SK-N-SH (cell line): ENCODE results near the gene RASGEF1B. TPM values are rescaled to one million over a fixed set of nuclear protein-coding genes. Genes with fewer than 3 reads are reported as not detected.

Source experiments
- CTCF ChIA-PET: fragments of 300-600, 350-600 bp; formaldehyde crosslinking; extraction: SDS; loops from one replicate; lab custom pipeline; 2021; lab: Yijun Ruan, JAX
- POLR2A ChIA-PET: fragments of 350-600 bp; sonication (Branson Sonifier 250); formaldehyde crosslinking; extraction: SDS; loops from one replicate; lab custom pipeline; 2020; ENCODE audit warnings: antibody characterized with exemption, inconsistent platforms; lab: Yijun Ruan, JAX
- DNase-seq: peaks from one replicate; pipeline ENCODE4 v3.0.0; 2012
- H2AFZ ChIP-seq: fragments of 200-600 bp; sonication (generic); 2 replicates; pipeline ENCODE4 v1.8.1; 2016; ENCODE audit warnings: antibody characterized with exemption, mild to moderate bottlenecking, low read depth
- H3F3A ChIP-seq: fragments of 200-600 bp; sonication (generic); replicated peaks from 2 replicates; pipeline ENCODE3; 2016; ENCODE audit warnings: antibody characterized with exemption, mild to moderate bottlenecking; ENCODE audit not compliant: insufficient read depth
- H3K27ac ChIP-seq, 2 experiments: fragments of 200-500 bp in 1 of 2; fragments of 200-600 bp in 1 of 2; sonication (Bioruptor generic) in 1 of 2; sonication (generic), shearing (Covaris generic) in 1 of 2; 2 replicates each; pipeline versions ENCODE4 v1.5.1 to v1.6.1; 2014 to 2016; ENCODE audit warnings: low read depth in 2 of 2, inconsistent platforms in 1 of 2, low read length in 1 of 2, mild to moderate bottlenecking in 1 of 2, mixed read lengths in 1 of 2
- H3K27me3 ChIP-seq: fragments of 200-600 bp; sonication (generic), shearing (Covaris generic); 2 replicates; pipeline ENCODE4 v1.6.1; 2016; ENCODE audit warnings: mixed run types; ENCODE audit not compliant: insufficient read depth
- H3K36me3 ChIP-seq, 2 experiments: fragments of 200-500 bp in 1 of 2; fragments of 200-600 bp in 1 of 2; sonication (Bioruptor generic) in 1 of 2; sonication (generic) in 1 of 2; replicated peaks in 1 of 2; 2 replicates each; pipeline versions ENCODE3 to v1.5.1; 2014 to 2016; ENCODE audit warnings: low read length in 1 of 2, mild to moderate bottlenecking in 1 of 2; ENCODE audit not compliant: insufficient read depth in 2 of 2, control insufficient read depth in 1 of 2
- H3K4me1 ChIP-seq, 2 experiments: fragments of 200-500 bp in 1 of 2; fragments of 200-600 bp in 1 of 2; sonication (Bioruptor generic) in 1 of 2; sonication (generic), shearing (Covaris generic) in 1 of 2; 2 replicates each; pipeline versions ENCODE4 v1.5.1 to v1.6.1; 2014 to 2016; ENCODE audit warnings: low read depth in 1 of 2, low read length in 1 of 2, mixed run types in 1 of 2; ENCODE audit not compliant: insufficient read depth in 2 of 2, control insufficient read depth in 1 of 2
- H3K4me2 ChIP-seq: fragments of 200-600 bp; sonication (generic), shearing (Covaris generic); 2 replicates; pipeline ENCODE4 v1.6.1; 2017; ENCODE audit warnings: mixed run types
- H3K4me3 ChIP-seq, 2 experiments: fragments of 200-500 bp in 1 of 2; fragments of 200-600 bp in 1 of 2; sonication (Bioruptor generic) in 1 of 2; sonication (generic), shearing (Covaris generic) in 1 of 2; 2 replicates each; pipeline versions ENCODE4 v1.5.1 to v1.8.1; 2014 to 2016; ENCODE audit warnings: low read depth in 2 of 2, inconsistent platforms in 1 of 2, low read length in 1 of 2, mild to moderate bottlenecking in 1 of 2, mixed read lengths in 1 of 2, moderate library complexity in 1 of 2
- H3K79me2 ChIP-seq: fragments of 200-600 bp; sonication (generic); 2 replicates; pipeline ENCODE4 v1.8.1; 2017; ENCODE audit warnings: mild to moderate bottlenecking; ENCODE audit not compliant: insufficient read depth
- H3K9ac ChIP-seq: fragments of 200-600 bp; sonication (generic); 2 replicates; pipeline ENCODE4 v1.6.1; 2017; ENCODE audit warnings: mixed run types
- H3K9me2 ChIP-seq: fragments of 200-600 bp; sonication (generic); 2 replicates; pipeline ENCODE4 v1.6.1; 2017; ENCODE audit warnings: mixed run types
- H3K9me3 ChIP-seq: fragments of 200-600 bp; sonication (generic); 2 replicates; pipeline ENCODE4 v1.6.1; 2017; ENCODE audit warnings: mixed run types, mild to moderate bottlenecking, moderate library complexity
- H4K20me1 ChIP-seq: fragments of 200-600 bp; sonication (generic); 2 replicates; pipeline ENCODE4 v1.6.1; 2017; ENCODE audit warnings: mild to moderate bottlenecking, mixed run types; ENCODE audit not compliant: insufficient read depth
- CTCF ChIP-seq: fragments of 200-600 bp; sonication (generic); IDR thresholded peaks from 2 replicates; pipeline ENCODE4 v1.6.1; 2017; ENCODE audit warnings: antibody characterized with exemption, mild to moderate bottlenecking, moderate library complexity
- FOXM1 ChIP-seq: IDR thresholded peaks from 2 replicates; pipeline ENCODE4 v1.4.0; 2012; ENCODE audit warnings: low read depth, mild to moderate bottlenecking
- GABPA ChIP-seq: IDR thresholded peaks from 2 replicates; pipeline ENCODE4 v1.4.0; 2012; ENCODE audit warnings: low read depth, mild to moderate bottlenecking
- IRF3 ChIP-seq: fragments of 150-350 bp; IDR thresholded peaks from 2 replicates; pipeline ENCODE4 v1.6.1; 2016; ENCODE audit warnings: mild to moderate bottlenecking, low read depth, low read length
- MAX ChIP-seq: IDR thresholded peaks from 2 replicates; pipeline ENCODE4 v1.4.0; 2012; ENCODE audit warnings: low read depth
- MEF2A ChIP-seq: IDR thresholded peaks from 2 replicates; pipeline ENCODE4 v1.4.0; 2012; ENCODE audit warnings: low read depth, borderline replicate concordance
- MXI1 ChIP-seq: IDR thresholded peaks from 2 replicates; pipeline ENCODE4 v1.6.1; 2012; ENCODE audit warnings: mild to moderate bottlenecking, low read depth, low read length, improper control_type of control experiment
- NFIC ChIP-seq: IDR thresholded peaks from 2 replicates; pipeline ENCODE4 v1.4.0; 2012; ENCODE audit warnings: borderline replicate concordance
- POLR2AphosphoS5 ChIP-seq: IDR thresholded peaks from 2 replicates; pipeline ENCODE4 v1.6.1; 2012; ENCODE audit warnings: low read depth, low read length
- RAD21 ChIP-seq: IDR thresholded peaks from 2 replicates; pipeline ENCODE4 v1.6.1; 2012; ENCODE audit warnings: mild to moderate bottlenecking, low read length
- RCOR1 ChIP-seq: fragments of 150-350 bp; IDR thresholded peaks from 2 replicates; pipeline ENCODE4 v1.6.1; 2017; ENCODE audit warnings: antibody characterized with exemption, low read length
- REST ChIP-seq: IDR thresholded peaks from 2 replicates; pipeline ENCODE4 v1.6.1; 2012; ENCODE audit warnings: mild to moderate bottlenecking, low read depth, low read length, moderate library complexity
- RXRA ChIP-seq: IDR thresholded peaks from 2 replicates; pipeline ENCODE4 v1.4.0; 2012; ENCODE audit warnings: low read depth, mild to moderate bottlenecking, borderline replicate concordance
- SIN3A ChIP-seq: IDR thresholded peaks from 2 replicates; pipeline ENCODE4 v1.6.1; 2012; ENCODE audit warnings: low read depth, mild to moderate bottlenecking, low read length, moderate library complexity, borderline replicate concordance
- SMC3 ChIP-seq: IDR thresholded peaks from 2 replicates; pipeline ENCODE4 v1.6.1; 2012; ENCODE audit warnings: low read depth, low read length, improper control_type of control experiment
- TAF1 ChIP-seq: IDR thresholded peaks from 2 replicates; pipeline ENCODE4 v1.6.1; 2012; ENCODE audit warnings: low read depth, mild to moderate bottlenecking, low read length, moderate library complexity, borderline replicate concordance
- TEAD4 ChIP-seq: IDR thresholded peaks from 2 replicates; pipeline ENCODE4 v1.4.0; 2012; ENCODE audit warnings: mild to moderate bottlenecking, borderline replicate concordance; ENCODE audit not compliant: insufficient read depth
- USF1 ChIP-seq: IDR thresholded peaks from 2 replicates; pipeline ENCODE4 v1.4.0; 2012; ENCODE audit warnings: low read depth, borderline replicate concordance
- YY1 ChIP-seq: IDR thresholded peaks from 2 replicates; pipeline ENCODE4 v1.4.0; 2012; ENCODE audit warnings: low read depth, mild to moderate bottlenecking
- ZBTB33 ChIP-seq: IDR thresholded peaks from 2 replicates; pipeline ENCODE4 v1.4.0; 2012; ENCODE audit warnings: low read depth, borderline replicate concordance
- WGBS: methylation state at CpG from one replicate; pipeline ENCODE4 v1.1.6; 2017; ENCODE audit warnings: low lambda C conversion rate; 5-methylcytosine and 5-hydroxymethylcytosine counted together
- polyA plus RNA-seq, 3 experiments: library from polyadenylated mRNA; depleted of rRNA; stranded (reverse); fragments of >200 nt; gene quantifications; 2 replicates each; pipeline ENCODE4 v1.2.3, GENCODE V29; 2012

RASGEF1B gene
- polyA plus RNA-seq (2012; rRNA removed) = not detected in 2 replicates
- polyA plus RNA-seq (2012; cell fraction: cytosol; rRNA removed) = not detected in 2 replicates
- not detected in 2 replicates for polyA plus RNA-seq (2012; cell fraction: nucleus; rRNA removed)

- POLR2A ChIA-PET = no interaction called here
- Histone ChIP-seq H3K4me1 (no peaks in the 10 kb centered on the region; a peak in 1 of 4 replicates), H3K27me3 (peaks cover 56% of the 10 kb centered on the region), H3K27ac (no peak within 1 kb of the TSS), H3K4me2 (peak within 1 kb of the TSS; percentile 85), H3F3A (no peaks in the 10 kb centered on the region), H3K9me2 (no peaks in the 10 kb centered on the region), H3K9me3 (no peaks in the 10 kb centered on the region), H4K20me1 (no peaks in the 10 kb centered on the region), H3K4me3 (peak within 1 kb of the TSS; percentile 50 to 62), H3K79me2 (no peaks in the 10 kb centered on the region), H3K9ac (no peak within 1 kb of the TSS), H3K36me3 (no peaks in the 10 kb centered on the region), H2AFZ (peak within 1 kb of the TSS; percentile 82; the same call in 1 of the 2 replicates)
- TF ChIP-seq MEF2A (no peak), SMC3 (no peak), ZBTB33 (no peak), REST (no peak), FOXM1 (no peak), MAX (no peak), TEAD4 (no peak), IRF3 (no peak), RCOR1 (no peak), RXRA (no peak), RAD21 (no peak), TAF1 (no peak), SIN3A (no peak), NFIC (no peak), YY1 (no peak), USF1 (no peak), POLR2AphosphoS5 (no peak), CTCF (no peak), MXI1 (no peak), GABPA (no peak)
- 3% methylated on average over 29 of the region's 71 CpGs for WGBS
- DNase-seq = peak; percentile 79
- CTCF ChIA-PET = interaction anchor here (1.1 to 1.5 kb wide), 3 partner anchors 345 to 374 kb away, joined by 3 to 7 read pairs (median 5); no protein-coding TSS in a partner anchor
Measured at GRCh38 chr4:81471588-81472280, at the start of gene RASGEF1B. Gene RASGEF1B (minus strand): TSS chr4:81471907. CDS start chr4:81459508, 12,399 bp downstream.
